WTC11 (cell line): ENCODE data around the gene OR52E1. TPM values are rescaled to one million over a fixed set of nuclear protein-coding genes. Genes with fewer than 3 reads are reported as not detected.

Experiments
- ATAC-seq: fragments of 200-7000 bp; cut with Tn5 transposase; 2 replicates; pipeline ENCODE4 v1.10.0; 2021; ENCODE audit warnings: mild to moderate bottlenecking, moderate library complexity
- CTCF ChIA-PET: fragments of 300-600 bp; sonication (Branson Sonifier 250); formaldehyde crosslinking; loops from one replicate; lab custom pipeline; 2021; ENCODE audit warnings: antibody characterized with exemption; lab: Charles Lee
- POLR2A ChIA-PET: fragments of 350-600 bp; sonication (Branson Sonifier 250); formaldehyde crosslinking; loops from one replicate; lab custom pipeline; 2021; ENCODE audit warnings: antibody characterized with exemption; lab: Charles Lee
- DNase-seq: peaks from one replicate; pipeline ENCODE4 v3.0.0; 2021; ENCODE audit warnings: low spot score
- H3K27ac Mint-ChIP-seq: 2 replicates; pipeline ENCODE4 v1.8.0; 2021; ENCODE audit warnings: mixed read lengths
- H3K27me3 Mint-ChIP-seq: 2 replicates; pipeline ENCODE4 v1.8.0; 2021; ENCODE audit warnings: low read depth, mild to moderate bottlenecking, moderate library complexity, mixed read lengths
- H3K36me3 Mint-ChIP-seq: 2 replicates; pipeline ENCODE4 v1.8.0; 2021; ENCODE audit warnings: mixed read lengths
- H3K4me1 Mint-ChIP-seq: 2 replicates; pipeline ENCODE4 v1.8.0; 2022; ENCODE audit warnings: mixed read lengths
- H3K4me3 Mint-ChIP-seq: 2 replicates; pipeline ENCODE4 v1.8.0; 2021; ENCODE audit warnings: mild to moderate bottlenecking, moderate library complexity, mixed read lengths
- H3K9me3 Mint-ChIP-seq: 2 replicates; pipeline ENCODE4 v1.8.0; 2021; ENCODE audit warnings: mixed read lengths
- ATF2 ChIP-seq: sonication (generic); formaldehyde crosslinking; IDR thresholded peaks from 2 replicates; pipeline ENCODE4 v1.8.1; 2022; ENCODE audit warnings: low read depth, missing genetic modification reagents, borderline replicate concordance
- IRF1 ChIP-seq: sonication (generic); formaldehyde crosslinking; IDR thresholded peaks from 2 replicates; pipeline ENCODE4 v1.8.0; 2023; ENCODE audit warnings: missing genetic modification reagents
- IRF2 ChIP-seq: sonication (generic); formaldehyde crosslinking; IDR thresholded peaks from 2 replicates; pipeline ENCODE4 v1.8.0; 2022; ENCODE audit warnings: low read depth, missing genetic modification reagents, borderline replicate concordance
- KAT7 ChIP-seq: sonication (generic); formaldehyde crosslinking; IDR thresholded peaks from 2 replicates; pipeline ENCODE4 v1.8.1; 2023; ENCODE audit warnings: missing genetic modification reagents, mild to moderate bottlenecking, borderline replicate concordance
- MXD4 ChIP-seq: fragments of 250-450 bp; sonication (Bioruptor Pico); IDR thresholded peaks from 2 replicates; pipeline ENCODE4 v1.8.0; 2021; ENCODE audit warnings: mild to moderate bottlenecking, moderate library complexity, borderline replicate concordance
- NFYB ChIP-seq: sonication (generic); formaldehyde crosslinking; conservative IDR thresholded peaks from 2 replicates; pipeline ENCODE4 v1.8.0; 2022; ENCODE audit warnings: low read depth, missing genetic modification reagents
- OVOL2 ChIP-seq: fragments of 250-450 bp; sonication (Bioruptor Pico); IDR thresholded peaks from 2 replicates; pipeline ENCODE4 v1.9.0; 2021; ENCODE audit warnings: mild to moderate bottlenecking, borderline replicate concordance
- PREB ChIP-seq: sonication (generic); formaldehyde crosslinking; IDR thresholded peaks from 2 replicates; pipeline ENCODE4 v1.8.1; 2022; ENCODE audit warnings: mild to moderate bottlenecking, missing genetic modification reagents, moderate library complexity, borderline replicate concordance
- PRRX2 ChIP-seq: fragments of 250-450 bp; sonication (Bioruptor Pico); IDR thresholded peaks from 2 replicates; pipeline ENCODE4 v1.8.0; 2021; ENCODE audit warnings: mild to moderate bottlenecking
- SOX15 ChIP-seq: fragments of 250-450 bp; sonication (Bioruptor Pico); IDR thresholded peaks from 2 replicates; pipeline ENCODE4 v1.9.0; 2021; ENCODE audit warnings: mild to moderate bottlenecking
- SP1 ChIP-seq: sonication (generic); formaldehyde crosslinking; conservative IDR thresholded peaks from 2 replicates; pipeline ENCODE4 v1.8.1; 2022; ENCODE audit warnings: missing genetic modification reagents
- TEAD1 ChIP-seq: sonication (generic); formaldehyde crosslinking; IDR thresholded peaks from 2 replicates; pipeline ENCODE4 v1.8.0; 2022; ENCODE audit warnings: mild to moderate bottlenecking, missing genetic modification reagents
- TEAD4 ChIP-seq: sonication (generic); formaldehyde crosslinking; IDR thresholded peaks from 2 replicates; pipeline ENCODE4 v1.8.0; 2022; ENCODE audit warnings: mild to moderate bottlenecking, missing genetic modification reagents
- ZNF263 ChIP-seq: sonication (generic); formaldehyde crosslinking; IDR thresholded peaks from 2 replicates; pipeline ENCODE4 v1.8.1; 2022; ENCODE audit warnings: low read depth, mild to moderate bottlenecking, moderate library complexity, missing genetic modification reagents
- ZNF416 ChIP-seq: fragments of 250-450 bp; sonication (Bioruptor Pico); IDR thresholded peaks from 2 replicates; pipeline ENCODE4 v1.9.0; 2021; ENCODE audit warnings: mild to moderate bottlenecking, inconsistent platforms
- ZNF423 ChIP-seq: fragments of 250-450 bp; sonication (Bioruptor Pico); IDR thresholded peaks from 2 replicates; pipeline ENCODE4 v2.1.2; 2022; ENCODE audit warnings: mild to moderate bottlenecking, moderate library complexity
- total RNA-seq: library from RNA; stranded (reverse); gene quantifications from 3 replicates; pipeline ENCODE4 v1.2.3, GENCODE V29; 2021
- TF ChIP-seq, protein P1 (sequence below): sonication (generic); formaldehyde crosslinking; IDR thresholded peaks from 2 replicates; pipeline ENCODE4 v1.8.1; 2023; ENCODE audit warnings: mild to moderate bottlenecking, moderate library complexity, missing genetic modification reagents
- TF ChIP-seq, protein P2 (sequence below): sonication (generic); formaldehyde crosslinking; IDR thresholded peaks from 2 replicates; pipeline ENCODE4 v1.8.0; 2023; ENCODE audit warnings: missing genetic modification reagents, mild to moderate bottlenecking, borderline replicate concordance
- TF ChIP-seq, protein P3 (sequence below): fragments of 250-450 bp; sonication (Bioruptor Pico); IDR thresholded peaks from 2 replicates; pipeline ENCODE4 v1.8.0; 2021; ENCODE audit warnings: mild to moderate bottlenecking

The OR52E1 gene
- total RNA-seq, 1 experiment from 2014 or later, result not detected

DNA sequence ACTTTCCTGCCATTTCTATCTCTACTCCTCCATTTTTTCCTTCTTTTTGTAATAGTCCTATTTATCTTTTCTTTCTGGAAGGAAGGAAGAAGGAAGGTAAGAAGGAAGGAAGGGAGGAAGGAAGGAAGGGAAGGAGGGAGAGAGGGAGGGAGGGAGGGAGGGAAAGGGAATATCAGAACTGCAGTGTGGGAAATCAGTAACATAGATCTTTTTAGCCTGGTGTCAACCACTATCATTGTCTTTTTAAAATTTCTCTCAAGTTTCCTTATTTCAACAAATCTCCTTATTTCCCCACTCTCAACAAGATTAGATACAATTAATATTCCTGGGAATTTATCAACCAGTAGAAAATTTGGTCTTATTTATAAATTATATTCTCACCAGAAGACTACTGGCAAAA is 33.7 kb downstream of the OR52E1 start (continued):
- TF ChIP-seq MXD4 (CRISPR knock-in tag), result no peak
- TF ChIP-seq KAT7, result no peak
- TF ChIP-seq PREB (CRISPR knock-in tag), result no peak
- no peak for TF ChIP-seq OVOL2 (CRISPR knock-in tag)
- TF ChIP-seq ZNF416 (CRISPR knock-in tag), result no peak

GRCh38 chr11:5107285-5107684 is 37.9 kb downstream of the OR52E1 start:
- ATAC-seq, result peak; percentile 39; the same call in 1 of the 2 replicates
- peaks cover 7% of the 10 kb centered on the region for H3K4me1 Mint-ChIP-seq
- CTCF ChIA-PET, result no interaction called here

More at GRCh38 chr11:5107285-5107684, 37.9 kb downstream of the OR52E1 start:
- Mint-ChIP-seq H3K9me3 (no peaks in the 10 kb centered on the region), H3K27ac (no peak overlapping the region), H3K27me3 (no peaks in the 10 kb centered on the region; the same call in 1 of the 2 replicates), H3K36me3 (no peaks in the 10 kb centered on the region), H3K4me3 (no peak overlapping the region)
- POLR2A ChIA-PET, result no interaction called here
- DNase-seq, result no peak
- no peak for TF ChIP-seq IRF2 (CRISPR knock-in tag)
- TF ChIP-seq ZNF423 (CRISPR knock-in tag), result no peak
- TF ChIP-seq, protein P1, sequence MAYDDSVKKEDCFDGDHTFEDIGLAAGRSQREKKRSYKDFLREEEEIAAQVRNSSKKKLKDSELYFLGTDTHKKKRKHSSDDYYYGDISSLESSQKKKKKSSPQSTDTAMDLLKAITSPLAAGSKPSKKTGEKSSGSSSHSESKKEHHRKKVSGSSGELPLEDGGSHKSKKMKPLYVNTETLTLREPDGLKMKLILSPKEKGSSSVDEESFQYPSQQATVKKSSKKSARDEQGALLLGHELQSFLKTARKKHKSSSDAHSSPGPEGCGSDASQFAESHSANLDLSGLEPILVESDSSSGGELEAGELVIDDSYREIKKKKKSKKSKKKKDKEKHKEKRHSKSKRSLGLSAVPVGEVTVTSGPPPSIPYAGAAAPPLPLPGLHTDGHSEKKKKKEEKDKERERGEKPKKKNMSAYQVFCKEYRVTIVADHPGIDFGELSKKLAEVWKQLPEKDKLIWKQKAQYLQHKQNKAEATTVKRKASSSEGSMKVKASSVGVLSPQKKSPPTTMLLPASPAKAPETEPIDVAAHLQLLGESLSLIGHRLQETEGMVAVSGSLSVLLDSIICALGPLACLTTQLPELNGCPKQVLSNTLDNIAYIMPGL, result no peak
- no peak for TF ChIP-seq ATF2 (CRISPR knock-in tag)
- TF ChIP-seq, protein P2, sequence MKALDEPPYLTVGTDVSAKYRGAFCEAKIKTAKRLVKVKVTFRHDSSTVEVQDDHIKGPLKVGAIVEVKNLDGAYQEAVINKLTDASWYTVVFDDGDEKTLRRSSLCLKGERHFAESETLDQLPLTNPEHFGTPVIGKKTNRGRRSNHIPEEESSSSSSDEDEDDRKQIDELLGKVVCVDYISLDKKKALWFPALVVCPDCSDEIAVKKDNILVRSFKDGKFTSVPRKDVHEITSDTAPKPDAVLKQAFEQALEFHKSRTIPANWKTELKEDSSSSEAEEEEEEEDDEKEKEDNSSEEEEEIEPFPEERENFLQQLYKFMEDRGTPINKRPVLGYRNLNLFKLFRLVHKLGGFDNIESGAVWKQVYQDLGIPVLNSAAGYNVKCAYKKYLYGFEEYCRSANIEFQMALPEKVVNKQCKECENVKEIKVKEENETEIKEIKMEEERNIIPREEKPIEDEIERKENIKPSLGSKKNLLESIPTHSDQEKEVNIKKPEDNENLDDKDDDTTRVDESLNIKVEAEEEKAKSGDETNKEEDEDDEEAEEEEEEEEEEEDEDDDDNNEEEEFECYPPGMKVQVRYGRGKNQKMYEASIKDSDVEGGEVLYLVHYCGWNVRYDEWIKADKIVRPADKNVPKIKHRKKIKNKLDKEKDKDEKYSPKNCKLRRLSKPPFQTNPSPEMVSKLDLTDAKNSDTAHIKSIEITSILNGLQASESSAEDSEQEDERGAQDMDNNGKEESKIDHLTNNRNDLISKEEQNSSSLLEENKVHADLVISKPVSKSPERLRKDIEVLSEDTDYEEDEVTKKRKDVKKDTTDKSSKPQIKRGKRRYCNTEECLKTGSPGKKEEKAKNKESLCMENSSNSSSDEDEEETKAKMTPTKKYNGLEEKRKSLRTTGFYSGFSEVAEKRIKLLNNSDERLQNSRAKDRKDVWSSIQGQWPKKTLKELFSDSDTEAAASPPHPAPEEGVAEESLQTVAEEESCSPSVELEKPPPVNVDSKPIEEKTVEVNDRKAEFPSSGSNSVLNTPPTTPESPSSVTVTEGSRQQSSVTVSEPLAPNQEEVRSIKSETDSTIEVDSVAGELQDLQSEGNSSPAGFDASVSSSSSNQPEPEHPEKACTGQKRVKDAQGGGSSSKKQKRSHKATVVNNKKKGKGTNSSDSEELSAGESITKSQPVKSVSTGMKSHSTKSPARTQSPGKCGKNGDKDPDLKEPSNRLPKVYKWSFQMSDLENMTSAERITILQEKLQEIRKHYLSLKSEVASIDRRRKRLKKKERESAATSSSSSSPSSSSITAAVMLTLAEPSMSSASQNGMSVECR (CRISPR knock-in tag), result no peak
- TF ChIP-seq NFYB (CRISPR knock-in tag), result no peak
- no peak for TF ChIP-seq ZNF263 (CRISPR knock-in tag)
- no peak for TF ChIP-seq SOX15 (CRISPR knock-in tag)
- TF ChIP-seq PRRX2, result no peak
- TF ChIP-seq, protein P3, sequence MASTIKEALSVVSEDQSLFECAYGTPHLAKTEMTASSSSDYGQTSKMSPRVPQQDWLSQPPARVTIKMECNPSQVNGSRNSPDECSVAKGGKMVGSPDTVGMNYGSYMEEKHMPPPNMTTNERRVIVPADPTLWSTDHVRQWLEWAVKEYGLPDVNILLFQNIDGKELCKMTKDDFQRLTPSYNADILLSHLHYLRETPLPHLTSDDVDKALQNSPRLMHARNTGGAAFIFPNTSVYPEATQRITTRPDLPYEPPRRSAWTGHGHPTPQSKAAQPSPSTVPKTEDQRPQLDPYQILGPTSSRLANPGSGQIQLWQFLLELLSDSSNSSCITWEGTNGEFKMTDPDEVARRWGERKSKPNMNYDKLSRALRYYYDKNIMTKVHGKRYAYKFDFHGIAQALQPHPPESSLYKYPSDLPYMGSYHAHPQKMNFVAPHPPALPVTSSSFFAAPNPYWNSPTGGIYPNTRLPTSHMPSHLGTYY, result no peak
- no peak for TF ChIP-seq OVOL2 (CRISPR knock-in tag)
- no peak for TF ChIP-seq SP1 (CRISPR knock-in tag)
- TF ChIP-seq TEAD4 (CRISPR knock-in tag), result no peak
- no peak for TF ChIP-seq TEAD1
- TF ChIP-seq IRF1 (CRISPR knock-in tag), result no peak
